Left cardiac atrium (tissue), 4 donors: ENCODE data around the gene QSOX2. TPM values are rescaled to one million over a fixed set of nuclear protein-coding genes. Genes with fewer than 3 reads are reported as not detected.

ENCODE experiments used
- ATAC-seq, 2 donors: fragments of 200-7000 bp; cut with Tn5 transposase; one replicate each; pipeline ENCODE4 v1.9.1; 2020; ENCODE audit warnings: mild to moderate bottlenecking in 2 of 2, moderate library complexity in 2 of 2
- DNase-seq: peaks from one replicate; pipeline ENCODE4 v3.0.0-alpha.2; 2020
- intact Hi-C, 2 donors: fragments of 100-400 bp; cut with DNase I; formaldehyde crosslinking; loops; one replicate each; pipeline versions ENCODE4 v1.14.1 to v1.15.1; 2022 to 2023
- total RNA-seq, 2 donors: library from RNA; stranded (reverse); fragmentation: NEBNext Ultra II Directional; extraction: Animal tissue kit (Norgen Biotek cat#: 25700); gene quantifications; one replicate each; pipeline ENCODE4 v1.2.1, GENCODE V29; 2021
- donor health status: DM: no; HTN: yes; CAD: no.
- donor health status: DM: no; HTN: yes; CAD: no; lungs with severe emphysema.
- donor health status: DM: yes; HTN: yes; CAD: no.
- donor health status: Dilated cardiomyopathy.

The QSOX2 gene
- total RNA-seq, 2 donors from 2014 or later, result 6.5 to 6.6 TPM

DNA sequence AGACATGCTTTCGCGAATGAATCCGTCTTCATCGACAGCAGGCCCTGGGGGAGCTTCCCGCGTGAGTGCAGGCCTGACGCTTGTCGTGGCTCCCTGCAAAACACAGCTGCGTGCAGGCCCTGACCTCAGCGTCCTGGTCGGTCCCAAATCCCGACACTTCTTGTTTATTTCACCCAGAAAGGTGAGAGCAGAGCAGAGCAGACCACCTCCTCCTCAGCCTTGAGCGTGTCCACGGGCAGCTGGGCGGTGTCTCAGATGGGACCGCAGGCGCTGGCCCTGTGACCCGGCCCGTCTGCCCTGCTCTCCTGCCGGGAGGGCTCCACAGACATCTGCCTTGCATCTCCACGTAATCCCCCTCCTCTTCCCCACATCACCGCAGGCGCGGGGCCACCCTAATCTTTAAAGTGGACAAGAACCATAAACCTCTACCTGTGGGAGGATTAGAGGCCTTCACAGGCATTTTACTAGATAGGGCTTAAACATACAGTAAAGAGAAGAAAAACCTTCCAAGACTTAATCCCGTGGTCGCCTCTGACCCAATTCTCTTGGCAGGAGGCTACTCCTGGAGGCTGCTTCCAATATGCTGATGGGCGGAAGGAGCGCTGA lies 33.2 kb downstream of the QSOX2 start:
- intact Hi-C loops, result no loop called here
- no peak for DNase-seq
- ATAC-seq, result no peak

DNA sequence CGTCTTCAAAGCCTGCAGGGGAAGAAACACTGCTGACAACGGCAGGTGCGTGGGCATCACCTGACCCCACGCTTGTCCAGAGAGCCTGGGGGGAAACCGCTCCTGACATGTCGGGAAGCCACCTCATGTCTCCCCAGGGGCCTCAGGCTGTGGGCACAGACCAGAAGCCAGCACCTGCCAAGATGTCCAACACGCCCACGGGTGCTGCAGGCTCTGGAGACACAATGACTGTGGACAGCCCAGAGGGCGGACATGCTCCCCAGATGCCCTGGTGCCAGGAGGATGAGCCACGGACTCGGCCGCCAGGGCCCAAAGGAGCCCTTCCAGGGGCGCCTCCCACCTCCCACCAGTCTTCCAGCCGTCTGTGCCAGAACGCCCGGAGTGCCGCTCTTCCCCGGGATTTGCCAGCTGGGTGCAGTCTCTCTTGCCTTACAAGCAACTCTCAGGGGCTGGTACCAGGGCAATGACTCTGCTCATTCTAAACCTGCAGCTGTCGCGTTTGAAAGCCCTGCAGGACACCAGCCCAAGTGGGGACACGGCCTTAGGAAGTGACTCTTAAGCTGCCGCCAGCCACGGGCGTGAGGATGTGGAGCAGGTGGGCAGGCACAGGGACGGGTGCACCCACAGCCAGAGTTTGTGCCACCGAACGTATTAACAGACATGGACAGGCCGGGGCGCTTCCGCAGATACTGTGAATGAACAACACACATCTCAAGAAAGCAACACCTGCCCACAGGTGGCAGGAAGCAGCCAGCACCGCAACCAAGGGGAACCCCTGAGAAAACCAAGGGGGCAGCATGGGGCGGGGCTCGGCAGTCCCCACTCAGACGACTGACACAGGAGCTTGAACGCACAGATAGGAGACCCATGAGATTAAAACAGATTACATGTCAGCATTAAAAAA lies 33.9 kb downstream of the QSOX2 start:
- ATAC-seq (no peak), DNase-seq (no peak)
- intact Hi-C loops, result no loop called here

DNA sequence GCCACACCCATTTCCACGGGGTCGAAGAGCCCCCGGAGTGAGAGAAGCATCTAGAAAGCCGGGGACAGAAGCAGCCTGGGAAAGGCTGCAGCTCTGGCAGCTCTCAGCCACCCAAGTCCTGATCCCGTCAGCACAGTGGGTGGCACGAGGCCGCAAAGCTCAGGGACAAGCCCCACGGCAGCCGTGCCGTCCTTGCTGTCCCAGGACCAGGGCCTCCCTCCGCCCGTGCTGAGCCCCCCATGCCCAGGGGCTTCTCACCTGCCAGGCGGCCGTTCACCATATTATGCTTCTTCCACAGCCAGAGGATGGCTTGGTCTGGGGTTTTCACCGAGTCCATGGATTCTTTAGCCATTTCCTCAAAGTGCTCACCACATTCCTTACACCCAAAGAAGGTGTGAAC lies 34.6 kb downstream of the QSOX2 start:
- no peak for ATAC-seq
- no peak for DNase-seq
- intact Hi-C loops, result no loop called here

DNA sequence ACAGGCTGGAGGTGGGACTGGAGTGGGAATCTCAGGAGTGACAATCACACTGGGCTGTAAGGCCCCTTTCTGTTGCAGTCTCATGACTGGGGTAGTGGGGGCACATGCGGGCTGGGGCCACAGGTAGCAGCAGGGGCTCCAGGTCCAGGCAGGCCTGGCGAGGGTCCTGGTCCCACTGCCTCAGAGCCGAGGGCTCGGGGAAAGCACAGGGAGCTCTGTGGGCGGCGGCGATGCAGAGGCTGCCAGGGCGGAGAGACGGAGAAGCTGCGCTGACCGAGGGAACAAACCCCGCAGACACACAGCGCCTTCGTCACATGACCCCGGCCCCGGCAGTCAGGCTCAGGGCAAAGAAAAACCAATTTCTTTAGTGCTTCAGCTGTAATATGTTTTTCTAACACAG lies 35.3 kb downstream of the QSOX2 start:
- ATAC-seq (no peak), DNase-seq (no peak)
- intact Hi-C loops, result no loop called here

DNA sequence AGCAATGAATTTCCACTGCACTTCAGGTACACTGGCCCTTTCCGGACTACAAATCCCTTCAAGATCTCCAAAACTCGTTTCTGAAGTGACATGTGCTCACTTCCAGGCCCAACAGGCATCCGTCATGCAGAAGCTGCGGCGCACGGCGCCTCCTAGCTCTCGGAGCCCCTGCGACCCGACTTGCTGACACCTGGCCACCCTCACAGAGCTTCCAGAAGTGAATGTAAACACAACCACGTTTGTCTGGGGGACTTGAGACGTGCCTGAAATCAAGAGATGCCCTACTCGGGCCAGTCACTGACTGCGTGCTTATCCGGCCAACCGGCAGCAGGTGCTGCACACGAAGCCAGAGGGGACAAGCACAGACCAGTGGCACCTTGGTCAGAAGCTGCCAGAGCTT lies 35.8 kb downstream of the QSOX2 start:
- no peak for DNase-seq

DNA sequence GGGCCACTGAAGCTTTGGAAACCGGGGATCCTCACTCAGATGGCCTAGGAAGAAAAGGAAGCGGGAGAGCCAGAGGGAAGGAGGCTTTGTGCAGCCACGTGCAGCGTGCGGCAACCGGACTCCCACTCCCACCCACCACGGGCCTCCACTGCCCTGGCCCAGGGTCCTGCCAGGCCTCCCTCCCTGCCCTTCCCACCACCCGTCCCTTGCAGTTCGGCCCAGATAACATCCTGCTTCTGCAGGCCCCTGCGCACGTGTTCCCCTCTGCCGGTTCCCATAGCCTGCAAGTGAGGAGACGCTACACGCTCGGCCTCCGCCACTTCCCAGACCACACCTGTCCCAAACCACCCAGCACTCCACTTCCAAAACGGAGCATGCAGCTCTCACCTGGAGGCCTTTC lies 36.4 kb downstream of the QSOX2 start:
- intact Hi-C loops, result no loop called here
- DNase-seq (no peak), ATAC-seq (no peak)

More for the DNA sequence above, 35.8 kb downstream of the QSOX2 start:
- no peak for ATAC-seq
- intact Hi-C loops, result no loop called here

DNA sequence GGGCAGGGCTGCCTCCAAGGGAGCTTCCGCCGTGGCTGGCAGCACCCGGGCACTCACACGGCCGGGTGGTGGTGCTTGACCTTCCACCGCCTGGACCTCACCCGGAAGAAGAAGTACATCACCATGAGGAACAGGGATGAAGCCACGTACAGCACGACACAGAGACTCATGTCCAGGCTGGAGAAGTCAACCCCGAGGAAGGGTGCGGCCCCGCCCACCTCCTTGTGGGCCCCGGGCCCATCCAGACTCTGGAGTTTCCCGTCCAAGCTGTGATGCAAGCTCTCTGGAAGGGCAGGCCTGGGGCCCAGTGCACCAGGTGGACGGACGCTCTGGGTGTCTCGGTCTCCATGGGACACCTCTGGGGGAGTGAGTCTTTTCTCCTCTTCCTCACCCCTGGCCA lies 36.9 kb downstream of the QSOX2 start:
- ATAC-seq, result no peak
- intact Hi-C loops, result no loop called here
- DNase-seq, result no peak

DNA sequence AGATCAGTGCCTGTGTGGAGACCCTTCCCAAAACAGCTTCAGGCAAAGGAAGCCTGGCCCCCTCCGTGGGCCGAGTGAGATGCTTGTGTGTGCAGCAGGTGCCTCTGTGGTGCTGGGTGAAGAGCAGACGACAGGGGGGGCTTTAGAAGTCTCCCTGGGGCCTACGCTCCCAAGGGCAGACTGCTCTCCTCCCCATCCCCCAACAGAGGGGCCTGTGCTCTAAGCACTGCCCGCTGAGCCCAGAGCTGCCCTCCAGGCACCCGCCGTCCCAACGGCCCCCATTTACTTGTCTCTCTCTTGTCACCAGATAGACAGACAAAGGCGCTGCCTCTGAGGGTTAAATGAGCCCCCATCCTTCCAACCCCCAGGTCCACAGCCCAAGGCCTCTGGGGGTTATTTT lies 38.0 kb downstream of the QSOX2 start:
- intact Hi-C loops, result no loop called here
- no peak for ATAC-seq
- DNase-seq, result no peak

DNA sequence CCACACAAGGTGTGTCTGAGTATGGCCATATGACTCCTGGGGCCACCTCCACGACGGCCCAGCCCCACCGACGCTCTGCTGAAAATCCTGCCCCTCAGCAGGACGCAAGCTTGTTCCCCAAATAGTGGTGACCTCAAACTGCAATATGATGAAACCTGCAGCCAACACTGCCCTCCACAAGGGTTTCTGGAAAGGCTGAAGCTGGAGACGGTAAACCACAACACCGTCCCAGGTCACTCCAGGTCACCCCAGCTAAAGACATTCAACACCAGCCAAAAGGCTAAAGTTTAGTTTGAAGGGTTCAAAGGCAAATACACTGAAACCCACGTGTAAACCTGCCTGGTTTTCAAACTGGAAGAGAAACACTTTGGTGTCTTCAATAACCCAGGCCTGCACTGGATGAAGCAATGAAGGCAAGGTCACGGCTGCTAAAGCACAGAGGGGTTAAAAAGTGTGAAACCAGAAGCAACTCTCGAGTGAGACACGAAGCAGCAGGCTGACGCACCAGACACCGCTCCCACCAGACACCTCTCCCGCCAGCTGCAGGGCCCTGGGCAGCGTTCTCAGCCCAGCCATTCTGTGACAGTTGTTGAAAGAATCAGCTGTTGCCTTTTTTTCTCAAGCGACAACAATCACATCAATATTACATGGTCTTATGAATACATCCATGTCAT lies 38.9 kb downstream of the QSOX2 start:
- intact Hi-C loops, result no loop called here
- ATAC-seq (no peak), DNase-seq (no peak)

DNA sequence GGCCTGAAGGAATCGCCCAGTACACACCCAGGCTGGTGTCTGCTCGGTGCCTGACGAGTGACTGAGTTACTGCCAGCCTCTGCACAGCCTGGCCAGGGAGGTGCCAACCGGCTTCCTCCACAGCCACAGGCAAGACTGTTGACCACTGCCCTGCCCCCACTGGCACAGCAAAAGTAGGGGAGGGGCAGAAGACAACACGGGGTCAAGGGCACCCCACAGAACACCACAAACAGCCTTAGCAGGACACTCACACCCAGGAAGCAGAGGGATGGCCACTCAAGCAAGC lies 40.0 kb downstream of the QSOX2 start:
- intact Hi-C loops, result no loop called here
- no peak for DNase-seq
- no peak for ATAC-seq

DNA sequence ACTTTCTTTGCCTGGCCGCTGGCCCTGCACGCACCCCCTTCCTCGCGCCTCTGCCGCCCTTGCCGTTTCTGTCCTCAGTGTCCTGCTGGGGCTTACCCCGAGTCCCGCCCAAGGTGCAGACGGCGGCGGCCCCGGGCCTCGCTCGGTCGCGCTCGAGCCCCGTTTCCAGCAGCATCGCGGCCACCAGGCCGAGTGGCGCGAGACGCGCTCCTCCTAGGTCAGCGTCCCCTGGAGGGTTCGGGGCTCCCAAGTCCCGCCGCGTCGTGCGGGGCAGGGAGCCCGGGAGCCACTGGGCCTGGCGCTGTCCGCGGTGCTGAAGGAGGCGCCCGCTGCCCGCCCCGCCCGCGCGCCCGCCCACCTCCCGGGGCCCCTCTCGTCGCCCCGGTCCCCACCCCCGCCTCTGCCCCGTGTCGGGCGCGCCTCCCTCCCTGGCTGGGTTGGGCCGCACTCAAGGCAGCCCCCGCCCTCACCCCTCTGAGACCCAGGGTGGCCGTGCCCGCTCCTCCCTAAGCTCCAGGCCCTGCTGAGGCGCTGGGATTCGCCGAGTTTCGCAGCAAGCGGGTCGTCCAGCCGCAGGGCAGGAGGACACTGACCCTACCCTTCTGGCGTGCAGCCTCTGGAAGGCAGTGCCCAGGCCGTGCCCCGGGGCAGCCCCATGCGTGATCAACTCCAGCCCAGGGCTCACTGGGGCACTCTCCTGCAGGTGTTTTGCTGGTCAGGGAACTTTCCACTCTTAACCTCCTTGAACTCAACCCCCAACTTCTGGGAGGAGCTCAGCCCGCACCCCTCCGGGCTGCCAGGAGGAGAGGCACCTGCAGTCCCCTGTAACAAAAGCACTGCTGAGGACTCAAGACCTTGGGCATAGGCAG lies 40.5 kb downstream of the QSOX2 start, which contains the start of gene LHX3:
Gene LHX3 (minus strand): TSS at position 291 of the 869 bp plus-strand sequence. CDS start 116 bp downstream, at position 175.
- intact Hi-C loops, result no loop called here
- ATAC-seq, result peak; percentile 56 to 75

DNA sequence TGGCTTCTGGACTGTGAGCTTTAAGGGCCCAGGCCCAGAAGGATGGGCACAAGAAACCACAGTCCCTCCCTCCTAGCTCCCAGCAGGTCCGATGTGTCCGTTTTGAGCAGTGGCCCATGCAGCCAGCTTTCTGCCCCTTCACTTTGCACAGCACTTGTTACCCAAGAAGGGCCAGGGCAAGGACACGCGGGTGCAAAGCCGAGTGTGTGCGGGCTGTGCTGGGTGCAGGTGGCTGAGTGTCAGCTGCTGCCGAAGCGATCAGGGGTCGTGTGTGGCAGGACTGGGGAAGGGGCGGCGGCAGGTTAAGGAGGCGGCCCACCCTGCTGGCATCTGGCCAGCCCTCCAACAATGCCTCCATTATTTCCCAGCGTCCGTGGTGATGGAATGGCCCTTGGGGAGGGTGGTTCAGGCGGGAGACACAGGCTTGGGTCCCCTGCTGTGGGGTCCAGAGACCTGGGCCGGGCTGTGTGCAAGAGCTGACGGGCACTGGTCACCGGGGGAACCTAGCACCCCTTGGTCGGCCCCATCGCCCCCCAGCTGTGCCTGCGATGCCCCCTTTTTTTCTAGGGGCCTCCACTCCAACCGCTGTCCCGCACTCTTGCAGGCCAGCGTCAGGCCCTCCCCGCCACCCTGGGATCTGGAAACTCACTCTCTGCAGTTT lies 41.3 kb downstream of the QSOX2 start:
- ATAC-seq (no peak), DNase-seq (no peak)
- intact Hi-C loops, result no loop called here

More for the DNA sequence above, 40.5 kb downstream of the QSOX2 start, which contains the start of gene LHX3:
- DNase-seq, result no peak

DNA sequence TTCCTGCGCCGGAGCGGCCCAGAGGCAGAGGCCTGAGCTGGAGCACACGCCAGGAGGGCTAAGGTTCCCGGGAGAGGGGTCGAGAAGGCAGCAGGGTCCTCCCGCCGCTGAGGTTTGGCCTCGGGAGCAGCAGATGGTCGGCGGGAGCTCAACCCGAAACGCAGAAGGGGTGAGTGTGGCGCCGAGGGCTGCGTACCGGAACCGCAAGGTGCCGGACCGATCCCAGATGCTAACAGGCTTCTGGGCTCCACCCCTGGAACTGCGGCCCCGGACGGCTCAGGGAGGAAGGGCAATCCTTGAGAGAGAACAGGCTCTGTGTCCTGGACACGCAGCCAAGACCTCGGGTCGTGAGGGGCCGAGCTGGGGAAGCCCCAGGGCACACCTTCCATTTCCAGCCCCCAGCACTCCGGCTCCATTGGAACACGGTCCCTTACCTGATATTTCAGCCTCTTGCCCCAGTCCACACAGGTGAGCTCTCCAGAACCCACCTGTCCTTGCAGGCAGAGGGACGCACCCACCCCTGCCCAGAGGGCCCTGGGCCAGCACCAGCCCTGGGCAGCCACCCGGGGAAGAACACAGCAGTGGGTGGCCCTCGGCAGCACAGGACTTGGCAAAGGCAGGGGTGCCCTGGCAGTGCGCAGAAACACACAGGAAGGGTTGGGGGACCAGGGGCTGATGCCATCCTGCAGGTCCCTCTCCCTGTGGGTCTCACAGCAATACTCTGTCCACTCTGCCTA lies 42.0 kb downstream of the QSOX2 start:
- ATAC-seq (no peak), DNase-seq (no peak)
- intact Hi-C loops, result no loop called here

DNA sequence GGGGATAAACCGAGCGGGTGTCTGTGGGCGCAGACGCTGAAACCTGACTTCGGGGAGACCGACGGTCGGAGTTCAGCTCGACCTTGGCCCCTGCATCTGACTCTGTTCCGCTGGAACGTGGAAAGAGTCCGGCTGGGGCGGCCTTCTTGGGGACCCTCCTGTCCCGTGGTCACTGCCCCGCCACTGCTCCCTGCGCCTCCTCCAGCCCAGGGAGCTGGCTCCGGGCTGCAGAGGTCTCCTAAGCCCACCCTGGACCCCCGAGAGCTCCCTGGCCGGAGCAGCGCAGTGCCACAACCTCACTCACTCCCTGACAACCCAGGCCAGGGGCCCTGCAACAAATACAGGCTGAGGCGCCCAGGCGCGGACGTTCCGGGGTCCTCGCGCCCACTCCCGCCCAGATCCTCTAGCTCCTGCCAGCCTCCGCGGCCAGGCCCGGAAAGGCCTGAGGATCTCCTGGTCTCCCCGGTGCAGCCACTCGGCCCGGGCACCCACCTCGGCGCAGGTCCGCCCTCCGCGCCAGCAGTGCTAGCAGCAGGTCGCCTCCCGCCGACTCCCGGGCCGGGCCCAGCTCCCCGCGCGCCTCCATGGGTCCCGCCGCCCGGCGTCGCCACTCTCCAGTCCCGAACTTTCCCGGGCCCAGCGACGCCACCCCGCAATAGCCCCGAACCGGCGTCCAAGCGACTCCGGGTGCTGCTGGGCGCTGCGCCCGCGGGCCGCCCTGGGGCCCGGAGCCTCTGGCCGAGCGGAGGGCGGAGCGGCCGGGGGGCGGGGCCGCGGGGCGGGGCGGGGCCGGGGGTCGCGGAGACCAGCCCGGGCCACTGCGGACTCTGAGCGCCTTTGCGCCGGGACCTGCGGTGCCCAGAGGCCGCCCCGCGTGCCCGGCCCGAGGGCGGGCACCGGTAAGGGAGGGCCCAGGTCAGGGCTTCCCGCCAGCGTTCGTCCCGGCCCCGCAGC lies 42.9 kb downstream of the QSOX2 start:
- intact Hi-C loops, result no loop called here
- DNase-seq, result no peak
- ATAC-seq, result no peak

DNA sequence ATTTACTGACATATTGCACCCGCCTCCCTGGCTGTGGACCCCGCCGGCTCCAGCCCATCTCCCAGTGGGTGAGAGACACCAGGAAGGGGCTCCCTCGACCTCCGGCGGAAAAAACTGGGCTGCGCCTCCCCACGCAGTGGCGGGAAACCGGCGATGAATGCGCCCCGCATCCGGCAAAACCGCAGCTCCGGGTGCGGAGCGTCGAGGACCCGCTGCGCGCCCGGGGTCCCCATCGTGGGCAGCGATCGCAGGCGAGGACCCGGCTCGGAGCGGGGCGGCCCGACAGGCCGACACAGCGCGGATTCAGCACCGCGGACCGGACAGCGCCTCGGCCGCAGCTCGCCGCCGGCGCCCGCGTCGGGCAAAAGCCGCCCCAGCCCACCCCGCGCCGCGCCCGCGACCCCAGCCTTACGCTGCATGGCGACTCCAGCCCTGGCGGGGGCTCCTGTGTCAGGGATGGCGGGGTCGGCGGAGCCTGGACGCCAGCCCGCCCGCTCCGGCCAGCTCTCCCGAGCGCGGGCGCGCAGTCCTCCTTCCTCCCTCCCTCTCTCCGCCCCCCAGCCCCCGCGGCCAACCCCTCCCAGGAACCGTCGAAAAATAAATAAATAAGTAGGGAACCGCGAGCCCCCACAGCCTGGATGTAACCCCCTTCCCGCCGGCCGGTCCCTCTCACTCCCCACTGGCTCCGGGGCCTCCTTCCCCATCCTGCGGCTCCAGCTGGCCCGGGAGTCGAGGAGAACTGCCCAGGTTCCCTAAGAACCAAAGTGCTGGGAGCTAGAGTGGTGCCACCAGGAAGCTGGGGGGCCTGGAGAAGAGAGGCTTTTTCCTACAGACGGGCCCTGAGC lies 43.8 kb downstream of the QSOX2 start:
- intact Hi-C loops, result no loop called here
- no peak for DNase-seq
- peak; percentile 32 to 58 for ATAC-seq

DNA sequence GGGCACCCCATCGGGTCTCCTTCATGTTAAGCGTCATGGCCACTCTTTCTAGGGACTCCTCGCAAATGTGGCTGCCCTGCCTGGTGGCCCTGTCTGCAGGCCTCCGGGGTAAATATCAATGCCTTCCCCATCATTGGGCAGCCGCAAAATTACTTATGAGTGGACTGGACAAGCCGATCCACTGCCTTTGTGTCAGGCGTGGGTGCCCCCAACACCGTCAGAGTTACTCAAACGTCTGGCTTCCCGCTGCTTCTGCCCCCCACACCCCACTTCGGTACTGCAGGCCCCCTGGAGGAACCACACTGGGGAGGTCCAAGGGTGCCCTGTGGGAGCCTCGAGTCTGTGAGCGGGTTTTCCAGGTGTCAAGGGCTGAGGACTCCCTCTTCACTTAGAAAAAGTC lies 44.4 kb downstream of the QSOX2 start:
- DNase-seq (no peak), ATAC-seq (no peak)
- intact Hi-C loops, result no loop called here
